GM18858 (cell line): ENCODE data around the gene NCOA1.
"Not testable (repeated sequence)": the region's sequence is repeated elsewhere in the genome, so short reads cannot be mapped to it uniquely, and the experiment has no call there.

ENCODE experiments used
- ATAC-seq: cut with Tn5 transposase; IDR thresholded peaks from one replicate; pipeline ENCODE4 v1.9.1; 2021; ENCODE audit not compliant: unreplicated experiment

The NCOA1 gene

GRCh38 chr2:24532057-24532456, 41.0 kb downstream of the NCOA1 start:
- not testable (repeated sequence) for ATAC-seq

- not testable (repeated sequence) for ATAC-seq
Measured at GRCh38 chr2:24533574-24533973, 42.5 kb downstream of the NCOA1 start.

GRCh38 chr2:24538720-24539119, 47.7 kb downstream of the NCOA1 start:
- ATAC-seq: peak; percentile 46

- ATAC-seq: no peak
Measured at GRCh38 chr2:24539258-24539657, 48.2 kb downstream of the NCOA1 start.

GRCh38 chr2:24540011-24540477, 49.0 kb downstream of the NCOA1 start:
- ATAC-seq: no peak

- no peak for ATAC-seq
Measured at GRCh38 chr2:24541621-24542020, 50.6 kb downstream of the NCOA1 start.

- no peak for ATAC-seq
Measured at GRCh38 chr2:24542269-24542872, 51.3 kb downstream of the NCOA1 start.

- no peak for ATAC-seq
Measured at GRCh38 chr2:24543252-24543651, 52.2 kb downstream of the NCOA1 start.

GRCh38 chr2:24544456-24545115, 53.5 kb downstream of the NCOA1 start:
- ATAC-seq: no peak

- ATAC-seq: no peak
Measured at GRCh38 chr2:24546669-24547068, 55.6 kb downstream of the NCOA1 start.

- ATAC-seq: no peak
Measured at GRCh38 chr2:24548058-24548457, 57.0 kb downstream of the NCOA1 start.

GRCh38 chr2:24550301-24550700, 59.2 kb downstream of the NCOA1 start:
- not testable (repeated sequence) for ATAC-seq

- no peak for ATAC-seq
Measured at GRCh38 chr2:24551016-24551415, 60.0 kb downstream of the NCOA1 start.

GRCh38 chr2:24552836-24553235, 61.8 kb downstream of the NCOA1 start:
- ATAC-seq: no peak

- ATAC-seq: no peak
Measured at GRCh38 chr2:24558781-24559472, 67.9 kb downstream of the NCOA1 start.

- no peak for ATAC-seq
Measured at GRCh38 chr2:24559473-24560113, 68.5 kb downstream of the NCOA1 start.

- no peak for ATAC-seq
Measured at GRCh38 chr2:24565537-24565936, 74.5 kb downstream of the NCOA1 start.

- ATAC-seq: no peak
Measured at GRCh38 chr2:24566209-24566608, 75.2 kb downstream of the NCOA1 start.

GRCh38 chr2:24566630-24567029, 75.6 kb downstream of the NCOA1 start:
- ATAC-seq: no peak

- no peak for ATAC-seq
Measured at GRCh38 chr2:24568551-24568950, 77.5 kb downstream of the NCOA1 start.

GRCh38 chr2:24569565-24569964, 78.5 kb downstream of the NCOA1 start:
- not testable (repeated sequence) for ATAC-seq

- ATAC-seq: no peak
Measured at GRCh38 chr2:24570225-24570624, 79.2 kb downstream of the NCOA1 start.
